NK-92 (cell line): ENCODE measurements around the gene HM13.
"Not testable (repeated sequence)": the region's sequence is repeated elsewhere in the genome, so short reads cannot be mapped to it uniquely, and the experiment has no call there.

ENCODE experiments used
- DNase-seq: peaks from one replicate; lab custom pipeline; 2025; ENCODE audit not compliant: unreplicated experiment; lab: John Stamatoyannopoulos, UW

HM13 gene

GRCh38 chr20:31566658-31567379 lies 52.6 kb downstream of the HM13 start:
- DNase-seq, result no peak

- no peak for DNase-seq
Observed at GRCh38 chr20:31567380-31567720, 53.1 kb downstream of the HM13 start.

- DNase-seq, result no peak
Observed at GRCh38 chr20:31568041-31568731, 53.9 kb downstream of the HM13 start.

- DNase-seq, result no peak
Observed at GRCh38 chr20:31568773-31569162, 54.5 kb downstream of the HM13 start.

GRCh38 chr20:31569163-31570020 lies 55.1 kb downstream of the HM13 start:
- DNase-seq, result no peak

- DNase-seq, result no peak
Observed at GRCh38 chr20:31570021-31570463, 55.8 kb downstream of the HM13 start.

GRCh38 chr20:31570735-31571617 lies 56.7 kb downstream of the HM13 start:
- DNase-seq, result no peak

GRCh38 chr20:31572042-31572700 lies 57.9 kb downstream of the HM13 start:
- no peak for DNase-seq

GRCh38 chr20:31572701-31573554 lies 58.7 kb downstream of the HM13 start:
- DNase-seq, result peak; percentile 20

GRCh38 chr20:31573555-31574321 lies 59.5 kb downstream of the HM13 start:
- no peak for DNase-seq

GRCh38 chr20:31574986-31575385 lies 60.7 kb downstream of the HM13 start:
- not testable (repeated sequence) for DNase-seq

- no peak for DNase-seq
Observed at GRCh38 chr20:31576751-31577150, 62.5 kb downstream of the HM13 start.

GRCh38 chr20:31577194-31577593 lies 63.0 kb downstream of the HM13 start:
- DNase-seq, result no peak

GRCh38 chr20:31578448-31579138 lies 64.4 kb downstream of the HM13 start:
- no peak for DNase-seq

- no peak for DNase-seq
Observed at GRCh38 chr20:31579245-31579644, 65.0 kb downstream of the HM13 start.

GRCh38 chr20:31579941-31580651 lies 65.9 kb downstream of the HM13 start:
- not testable (repeated sequence) for DNase-seq

- DNase-seq, result no peak
Observed at GRCh38 chr20:31580706-31581105, 66.5 kb downstream of the HM13 start.
